COLO668 (cell line): ENCODE data around the gene VTI1A.
A peak's percentile ranks its signal among the peaks of the same experiment; 100 is the strongest.
"Not testable (repeated sequence)": the region's sequence is repeated elsewhere in the genome, so short reads cannot be mapped to it uniquely, and the experiment has no call there.

Experiments used
- DNase-seq: peaks from one replicate; lab custom pipeline; 2025; ENCODE audit not compliant: unreplicated experiment; lab: John Stamatoyannopoulos, UW

The VTI1A gene

DNA sequence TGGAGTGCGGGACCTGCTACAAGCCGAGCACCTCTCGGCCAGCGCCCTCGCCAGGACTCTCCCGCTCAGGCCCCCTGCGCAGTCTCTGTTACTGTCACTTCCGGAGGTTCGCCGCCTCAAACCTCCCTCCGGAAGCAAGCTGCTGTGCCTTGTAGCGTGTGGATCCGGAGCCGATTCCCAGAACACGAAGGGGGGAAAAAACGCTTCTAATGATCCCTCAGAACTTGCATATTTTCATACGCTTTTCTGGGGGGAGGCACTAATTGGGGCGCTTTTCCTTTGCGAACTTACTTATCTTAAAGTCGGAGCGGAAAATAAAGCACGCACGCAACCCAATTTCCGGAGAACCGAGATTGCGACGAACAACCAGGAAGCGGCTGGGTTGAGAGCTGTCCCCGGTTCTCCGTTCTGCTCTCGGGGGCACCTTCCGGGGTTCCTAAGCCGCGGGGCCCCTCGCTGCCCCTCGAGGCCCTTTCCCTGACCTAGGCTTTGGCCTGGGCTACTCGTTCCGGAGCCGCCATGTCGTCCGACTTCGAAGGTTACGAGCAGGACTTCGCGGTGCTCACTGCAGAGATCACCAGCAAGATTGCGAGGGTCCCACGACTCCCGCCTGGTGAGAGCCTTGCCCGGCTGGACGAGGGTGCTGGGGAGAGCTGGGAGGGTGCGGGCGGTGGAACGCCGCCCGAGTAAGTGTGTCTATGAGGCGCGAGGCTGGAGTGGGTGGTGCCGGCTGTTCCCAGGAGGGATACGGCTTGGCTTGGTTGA lies at the start of gene VTI1A, which contains the start of gene ZDHHC6:
TSS of gene VTI1A (plus strand) at position 361 of the 765 bp plus-strand sequence. CDS start at position 520, 159 bp downstream.
TSS of gene ZDHHC6 (minus strand) at position 60 of the 765 bp plus-strand sequence. CDS start 1,478 bp downstream, outside the sequence.
- DNase-seq: peak; percentile 80

DNA sequence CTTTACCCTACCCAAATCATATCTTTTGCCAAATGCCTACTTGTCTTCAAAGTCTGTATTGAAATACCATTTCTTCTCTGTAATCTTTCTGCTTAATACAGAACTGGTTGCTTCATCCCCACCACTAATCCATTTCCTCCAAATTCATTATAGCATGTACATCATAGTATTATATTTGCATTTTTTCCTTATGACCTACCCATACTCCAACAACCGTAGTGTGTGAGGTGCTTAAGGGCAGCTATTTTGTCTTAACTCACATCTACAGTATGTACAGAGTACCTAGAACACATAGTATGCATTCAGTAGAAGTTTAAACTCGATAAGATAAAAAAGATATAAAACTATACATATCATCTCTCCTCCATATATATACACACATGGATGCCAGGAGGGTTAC lies 49.4 kb upstream of the VTI1A start:
- no peak for DNase-seq

DNA sequence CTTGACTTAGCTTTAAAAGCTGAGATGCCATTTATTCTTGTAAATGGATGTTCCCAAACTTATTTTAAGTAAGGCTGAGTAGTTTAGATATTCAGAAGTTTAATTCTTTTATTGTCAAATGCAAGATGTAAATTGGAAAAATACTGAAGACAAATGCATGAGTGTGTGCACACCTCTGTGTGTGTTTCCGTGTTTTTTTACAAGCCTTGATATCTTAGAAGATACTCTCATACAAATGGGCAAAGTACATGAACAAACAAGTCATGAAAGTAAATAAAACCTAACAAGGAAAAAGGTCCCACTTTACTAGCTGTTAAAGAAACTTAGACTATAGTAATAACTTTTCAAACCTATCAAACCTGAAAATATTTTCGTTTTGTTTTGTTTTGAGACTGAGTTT lies 44.1 kb upstream of the VTI1A start:
- no peak for DNase-seq

DNA sequence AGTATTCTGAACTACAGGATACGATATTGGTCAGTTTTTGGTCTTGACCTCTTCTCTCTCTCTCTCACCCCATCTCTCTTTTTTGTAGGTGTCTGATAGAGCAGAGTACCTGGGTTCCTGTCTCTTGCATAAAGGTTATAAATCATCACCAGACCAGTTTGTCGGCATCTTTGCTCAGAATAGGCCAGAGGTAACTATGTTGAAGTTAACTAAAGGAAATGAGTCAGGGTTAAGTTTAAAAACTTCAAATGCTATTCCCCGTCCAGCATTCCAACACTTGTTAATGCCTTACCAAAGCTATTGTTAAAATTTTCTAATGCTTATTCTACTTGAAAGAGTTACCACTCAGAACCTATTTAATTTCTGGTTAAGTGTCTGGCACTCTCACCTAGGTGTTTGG lies 42.4 kb upstream of the VTI1A start:
- DNase-seq: no peak

DNA sequence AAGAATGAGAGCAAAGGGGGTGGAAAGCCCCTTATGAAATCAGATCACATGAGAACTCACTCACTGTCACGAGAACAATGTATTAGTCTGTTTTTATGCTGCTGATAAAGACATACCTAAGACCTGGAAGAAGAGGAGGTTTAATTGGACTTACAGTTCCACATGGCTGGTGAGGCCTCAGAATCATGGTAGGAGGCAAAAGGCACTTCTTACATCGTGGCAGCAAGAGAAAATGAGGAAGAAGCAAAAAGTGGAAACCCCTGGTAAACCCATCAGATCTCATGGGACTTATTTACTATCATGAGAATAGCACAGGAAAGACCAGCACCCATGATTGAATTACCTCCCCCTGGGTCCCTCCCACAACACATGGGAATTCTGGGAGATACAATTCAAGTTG lies 40.2 kb upstream of the VTI1A start:
- not testable (repeated sequence) for DNase-seq

DNA sequence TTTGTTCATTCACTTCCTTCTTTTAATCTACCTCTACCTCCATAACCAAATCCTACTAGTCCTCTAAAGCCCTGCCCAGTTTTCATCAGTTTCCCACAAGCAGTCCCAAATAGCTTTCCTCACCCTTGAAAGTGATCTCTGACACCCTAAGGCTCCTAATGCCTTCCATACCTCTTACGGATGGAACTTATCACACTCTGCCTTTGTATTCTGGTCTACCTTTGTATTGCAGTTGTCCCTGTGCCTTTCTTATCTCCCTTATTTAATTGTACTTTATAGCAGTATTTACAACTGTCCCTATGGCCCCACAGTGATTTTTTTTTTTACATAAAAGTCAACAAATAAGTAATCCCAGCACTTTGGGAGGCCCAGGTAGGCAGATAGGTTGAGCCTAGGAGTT lies 39.3 kb upstream of the VTI1A start:
- DNase-seq: no peak

DNA sequence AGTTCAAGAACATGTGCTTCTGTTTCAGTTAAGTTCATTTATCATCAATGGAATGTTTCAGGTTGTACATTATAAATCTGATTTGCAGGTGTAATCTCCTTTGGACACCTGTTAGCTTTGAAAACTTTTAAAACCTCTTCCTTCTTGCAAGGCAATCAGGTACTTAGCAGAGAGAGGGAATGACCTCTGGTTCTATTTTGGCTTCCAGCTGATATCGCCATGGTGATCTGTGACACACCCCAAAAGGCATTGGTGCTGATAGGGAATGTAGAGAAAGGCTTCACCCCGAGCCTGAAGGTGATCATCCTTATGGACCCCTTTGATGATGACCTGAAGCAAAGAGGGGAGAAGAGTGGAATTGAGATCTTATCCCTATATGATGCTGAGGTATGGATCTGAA lies 37.7 kb upstream of the VTI1A start:
- DNase-seq: no peak

DNA sequence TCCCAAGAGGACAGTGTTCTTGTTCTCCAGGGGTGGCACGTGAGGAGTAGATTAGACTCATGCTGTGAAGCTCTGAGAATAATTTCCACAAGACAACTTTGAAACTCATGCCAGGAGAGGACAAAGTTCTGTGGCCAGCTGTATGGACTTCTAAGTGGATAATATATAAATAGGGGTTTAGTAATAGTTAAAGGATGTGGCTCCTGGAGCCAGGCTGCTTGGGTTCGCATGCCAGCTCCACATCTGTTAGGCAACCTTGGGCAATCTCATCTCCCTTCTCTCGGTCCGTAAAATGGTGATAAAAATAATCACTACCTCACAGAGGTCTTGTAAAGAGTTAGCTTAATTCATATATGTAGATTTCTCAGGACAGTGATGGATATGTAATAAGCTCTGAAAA lies 37.3 kb upstream of the VTI1A start:
- no peak for DNase-seq

DNA sequence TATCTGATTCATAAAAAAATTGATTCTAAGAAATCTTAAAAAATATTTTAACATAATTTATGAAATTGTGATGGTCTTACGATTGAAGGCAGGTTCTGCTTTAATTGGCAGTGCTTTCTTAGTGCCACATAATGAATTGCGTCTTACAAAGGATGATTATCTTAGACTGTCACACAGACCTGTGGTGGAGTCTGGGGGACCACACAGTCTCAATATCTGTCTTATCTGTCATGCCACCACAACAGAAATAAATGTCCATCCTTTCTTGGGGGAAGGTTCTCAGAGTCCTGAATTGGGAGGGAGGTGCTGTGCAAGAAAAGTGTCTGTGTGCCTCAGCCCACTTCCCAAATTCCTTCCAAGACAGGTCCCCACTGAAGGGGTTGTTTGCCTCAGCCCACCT lies 34.3 kb upstream of the VTI1A start:
- no peak for DNase-seq

DNA sequence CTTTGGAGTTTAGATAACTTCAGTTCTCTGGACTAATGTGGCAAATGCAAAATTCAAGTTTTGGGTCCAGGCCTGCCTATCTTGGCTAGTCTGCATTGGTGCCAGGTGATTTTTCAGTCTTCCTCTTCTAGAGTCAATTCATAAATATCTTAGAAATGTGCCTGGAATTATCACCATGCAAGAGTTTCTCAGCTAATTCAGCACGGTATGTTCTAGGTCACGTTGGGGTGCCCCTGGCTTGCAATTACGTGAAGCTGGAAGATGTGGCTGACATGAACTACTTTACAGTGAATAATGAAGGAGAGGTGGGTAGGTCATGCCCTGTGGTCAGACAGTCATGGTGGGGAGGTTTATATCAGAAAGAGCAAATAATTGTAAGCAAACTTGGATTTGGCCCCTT lies 25.3 kb upstream of the VTI1A start:
- no peak for DNase-seq

DNA sequence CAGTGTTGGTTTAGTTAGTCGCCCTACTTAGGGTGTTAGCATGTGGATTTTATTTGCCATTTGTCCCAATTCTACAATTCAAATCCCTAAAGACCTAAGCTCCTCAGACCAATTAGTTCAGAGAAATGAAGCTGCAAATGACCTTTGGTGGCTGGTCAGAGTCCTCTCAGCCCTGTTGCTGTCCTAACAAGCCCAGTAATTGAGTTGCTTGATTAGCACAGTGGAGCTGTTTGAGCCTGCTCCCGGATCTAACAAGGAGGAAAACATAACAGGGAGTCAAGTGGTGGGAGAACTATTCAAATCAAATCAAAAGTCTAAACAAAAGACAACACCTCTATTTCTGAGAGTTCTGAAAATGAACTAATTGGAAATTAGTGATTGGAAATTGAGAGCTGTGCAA lies 22.4 kb upstream of the VTI1A start:
- no peak for DNase-seq

DNA sequence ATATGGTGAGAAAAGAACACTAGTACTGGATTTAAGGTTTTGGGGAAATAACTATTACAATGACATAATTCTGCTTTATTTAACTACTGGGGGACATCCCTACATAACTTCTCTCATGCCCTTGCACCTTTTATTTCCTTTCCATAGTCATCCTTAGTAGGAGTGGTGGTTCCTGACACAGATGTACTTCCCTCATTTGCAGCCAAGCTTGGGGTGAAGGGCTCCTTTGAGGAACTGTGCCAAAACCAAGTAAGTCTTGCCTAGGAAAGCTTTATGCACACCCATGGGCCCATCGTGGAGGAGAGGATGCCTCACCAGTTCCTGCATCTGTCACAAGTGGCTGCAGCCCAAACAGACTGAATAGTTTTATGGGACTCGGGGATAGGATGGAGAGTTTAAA lies 20.9 kb upstream of the VTI1A start:
- DNase-seq: no peak

DNA sequence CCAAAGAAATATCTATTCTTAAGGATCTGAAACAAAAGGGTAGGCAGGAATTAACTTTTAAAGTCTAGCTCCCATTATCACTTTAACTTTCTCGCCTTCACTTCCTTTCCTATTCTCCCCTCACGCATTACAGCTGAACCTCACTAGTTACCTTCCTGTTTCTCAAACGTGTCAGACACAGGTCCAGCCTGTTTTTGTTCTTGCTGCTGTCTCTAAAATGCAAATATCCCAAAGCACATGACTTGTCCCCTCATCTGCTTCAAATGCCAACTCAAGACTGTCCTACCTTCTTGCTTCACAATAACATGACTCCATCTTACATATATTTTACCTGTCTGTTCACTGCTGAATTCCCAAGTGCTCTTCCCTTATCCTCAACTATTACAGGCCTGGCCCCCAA lies 17.9 kb upstream of the VTI1A start:
- DNase-seq: no peak

DNA sequence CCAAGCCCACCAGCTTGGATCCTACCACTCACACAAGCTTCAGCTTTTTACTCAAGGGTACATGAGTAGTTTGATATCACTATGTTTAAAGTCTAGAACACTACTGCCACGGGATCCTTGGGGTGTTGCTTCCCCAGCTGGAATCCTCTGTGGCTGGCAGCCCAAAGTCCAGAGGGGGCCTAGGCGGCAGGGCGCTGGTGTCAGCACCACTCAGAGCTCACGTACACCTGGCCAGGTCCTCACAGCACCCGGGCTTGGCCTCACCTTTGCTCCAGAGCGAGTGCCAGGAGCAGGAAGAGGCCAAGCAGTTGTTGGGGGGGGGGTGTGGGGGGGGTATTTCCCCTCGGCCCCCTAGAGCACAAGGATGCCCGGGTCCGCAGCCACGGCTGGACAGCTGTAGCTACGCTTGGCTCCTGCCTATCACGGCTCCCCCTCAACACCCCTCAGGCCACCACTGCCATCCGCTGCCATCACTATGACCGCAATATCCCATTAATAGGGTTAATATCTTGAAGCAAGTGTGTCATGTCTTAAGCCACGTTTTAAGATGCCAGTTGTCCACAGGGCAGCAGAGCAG lies 17.3 kb upstream of the VTI1A start:
- DNase-seq: no peak

DNA sequence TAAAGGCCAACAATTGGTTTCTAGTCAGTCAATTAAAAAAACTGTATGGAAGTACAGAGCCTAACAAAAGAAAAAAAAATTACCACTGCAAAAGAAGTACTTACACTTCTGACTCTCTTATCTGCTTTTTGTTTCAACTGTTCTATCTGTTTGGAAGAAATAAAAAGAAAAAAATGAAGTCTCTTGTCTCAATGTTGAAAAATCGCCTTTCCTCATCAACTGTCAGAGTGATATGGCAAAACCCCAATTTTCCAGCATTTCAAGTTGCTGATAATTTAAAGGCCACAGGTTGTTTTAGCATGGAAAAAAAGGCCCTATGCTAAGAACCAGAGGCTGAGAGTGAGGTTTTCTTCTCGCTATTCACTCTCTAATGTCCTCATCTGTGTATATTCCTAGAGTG lies 13.9 kb upstream of the VTI1A start:
- DNase-seq: no peak

DNA sequence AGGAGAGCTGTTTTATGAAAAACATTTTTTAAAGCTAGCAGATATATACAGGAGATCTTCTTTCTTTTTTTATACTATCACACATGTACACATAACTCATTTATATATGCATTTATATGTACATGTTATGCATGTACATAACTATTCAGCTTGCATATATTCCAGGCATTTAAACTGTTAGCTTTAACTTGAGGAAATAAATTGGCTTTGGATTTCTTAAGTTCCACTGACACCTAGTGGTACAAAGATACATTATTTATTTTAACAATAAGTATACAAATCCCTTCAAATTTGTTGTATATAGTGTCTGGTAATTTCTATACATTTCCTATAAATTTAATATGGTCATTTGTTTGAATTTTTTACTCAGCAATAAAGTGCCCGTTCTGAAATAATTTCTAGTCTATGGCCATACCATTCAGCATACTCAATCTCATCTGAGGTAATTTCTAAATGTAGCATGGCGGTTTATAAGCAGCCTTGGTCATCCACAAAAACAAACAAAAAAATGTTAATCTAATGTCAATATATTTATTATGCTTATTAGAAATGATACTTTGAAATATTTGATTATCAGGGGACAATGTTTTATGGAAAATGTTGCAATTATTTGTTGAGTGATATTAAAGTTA lies 11.9 kb upstream of the VTI1A start:
- DNase-seq: no peak

DNA sequence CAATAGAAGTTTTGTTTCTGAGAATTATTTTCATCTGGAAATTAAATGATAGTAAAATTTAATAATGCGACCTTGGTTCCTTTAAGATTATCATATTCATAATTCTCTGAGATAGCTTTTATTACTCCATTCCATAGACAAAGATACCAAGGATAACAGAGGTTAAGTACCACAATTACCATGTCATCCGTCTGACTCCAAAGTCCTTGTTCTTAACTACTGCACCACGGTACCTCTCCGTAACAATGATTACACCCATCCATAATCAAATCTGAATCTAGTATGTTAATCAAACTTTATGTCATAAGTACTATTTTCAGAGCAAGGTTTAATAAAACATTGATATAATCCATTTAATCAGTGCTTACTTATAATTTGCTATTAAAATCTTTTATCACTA lies 8.7 kb upstream of the VTI1A start:
- no peak for DNase-seq

DNA sequence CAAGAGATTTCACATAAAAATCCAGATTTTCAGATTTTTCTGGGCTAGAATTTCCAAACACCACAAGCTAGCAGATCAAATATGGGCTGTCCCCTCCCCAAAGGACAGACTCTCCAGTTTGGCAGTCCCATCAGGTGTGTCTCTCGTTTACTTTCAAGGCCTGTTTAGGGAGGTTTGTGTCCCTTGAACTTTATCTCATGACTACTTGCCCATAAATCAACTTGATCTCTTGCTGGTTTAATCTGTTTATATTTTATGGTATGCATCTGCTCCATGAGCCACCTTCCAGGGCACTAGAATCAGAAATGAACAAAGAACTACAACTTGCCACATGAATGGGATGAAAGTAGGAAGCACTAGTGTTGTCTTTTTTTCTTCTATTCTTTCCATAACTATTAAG lies 5.5 kb upstream of the VTI1A start:
- no peak for DNase-seq

DNA sequence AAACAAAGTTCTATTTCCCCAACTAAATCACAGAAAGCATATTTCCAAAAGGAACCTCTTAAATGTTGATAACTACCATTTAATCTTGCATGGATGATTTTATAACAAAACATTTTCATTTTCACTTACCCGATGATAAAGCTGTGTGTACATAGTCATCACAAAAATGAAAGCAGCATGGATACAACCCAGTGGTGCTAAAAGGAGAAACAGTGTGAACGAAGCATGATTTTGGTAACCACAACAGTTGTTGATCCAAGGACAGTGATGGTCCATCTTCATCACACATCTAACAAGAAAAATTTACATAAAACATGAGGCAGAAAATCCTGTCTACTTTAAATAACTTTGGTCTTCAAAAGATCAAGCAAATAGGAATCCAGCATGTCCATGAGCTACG lies 5.0 kb upstream of the VTI1A start:
- no peak for DNase-seq

DNA sequence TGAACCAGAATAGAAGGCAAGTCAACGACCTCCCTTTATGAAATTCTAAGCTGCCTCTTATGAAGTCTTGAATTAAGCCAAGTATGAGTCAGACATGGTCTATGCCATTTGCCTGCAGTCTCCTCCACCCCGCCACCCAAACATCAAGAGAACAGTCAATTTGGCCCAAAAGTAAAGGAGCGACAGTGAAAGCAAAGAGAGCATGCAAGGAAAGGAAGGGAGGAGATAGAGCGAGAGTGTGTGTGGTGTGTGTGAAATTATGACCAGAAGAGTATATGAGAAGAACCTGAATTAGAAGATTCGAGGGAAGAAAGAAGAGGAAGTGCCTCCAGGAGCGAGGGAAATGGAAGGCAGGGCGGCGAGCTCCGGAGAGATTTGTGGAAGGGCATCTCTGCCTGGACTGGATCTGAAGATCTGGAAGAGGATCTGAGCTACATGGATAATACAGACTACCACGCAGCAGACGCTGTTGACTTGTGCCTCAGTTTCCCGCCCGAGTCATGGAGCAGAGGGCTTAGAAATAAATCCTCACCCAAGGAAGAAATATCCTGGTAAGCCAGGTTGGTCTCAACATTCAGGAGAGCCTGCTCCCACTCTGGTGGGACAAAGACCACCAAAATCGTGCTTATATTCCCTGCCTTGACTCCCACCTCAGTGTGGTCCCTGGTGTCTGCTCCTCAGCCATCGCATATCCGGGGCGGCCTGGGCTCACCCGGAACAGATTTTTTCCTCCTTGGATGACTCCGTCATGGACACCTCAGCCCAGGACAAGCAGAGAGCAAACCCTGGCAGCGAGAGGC lies 760 bp upstream of the VTI1A start:
- DNase-seq: peak; percentile 0

DNA sequence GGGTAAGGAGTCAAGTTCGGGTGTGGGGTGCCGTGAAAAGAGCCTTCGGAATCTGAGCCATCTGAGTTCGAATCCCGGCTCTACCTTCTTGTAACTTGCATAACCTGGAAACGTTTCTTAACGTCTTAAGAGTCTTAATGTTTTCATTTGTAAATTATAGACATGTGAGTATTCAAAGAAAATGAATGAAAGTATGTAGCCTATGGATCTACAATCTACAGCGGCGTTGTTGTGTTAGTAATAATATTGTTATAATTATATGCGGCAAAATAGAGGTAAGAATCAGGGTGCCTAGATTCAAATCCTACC lies 559 bp downstream of the VTI1A start:
- no peak for DNase-seq

DNA sequence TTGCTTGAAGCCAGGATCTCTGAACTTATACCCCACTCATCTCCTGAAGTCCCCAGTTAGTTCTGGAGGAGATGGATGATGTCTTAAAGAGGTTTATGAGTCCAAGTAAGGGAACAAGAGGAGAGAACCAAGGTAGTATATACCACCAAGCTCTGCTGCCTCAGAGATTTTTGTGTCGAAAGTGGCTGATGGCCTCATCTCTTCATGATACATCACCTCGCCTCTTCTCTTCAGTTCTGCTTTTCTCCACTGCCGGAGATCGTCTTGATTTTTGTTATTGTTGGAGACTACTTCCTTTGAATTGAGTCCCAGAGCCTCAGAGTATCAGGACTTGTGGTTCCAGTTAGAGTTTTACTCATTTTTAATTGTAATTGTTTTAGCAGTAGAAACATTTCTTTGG lies 1.9 kb downstream of the VTI1A start:
- DNase-seq: no peak
